Measurements from ENCODE around the gene STARD3. TPM values are rescaled to one million over a fixed set of nuclear protein-coding genes. Genes with fewer than 3 reads are reported as not detected.

Gene STARD3
- total and polyA plus RNA-seq, 2 of the 13 experiments (the other 11 are each of a cell fraction or from before 2014, with no cell fraction given), result 34.6 to 100 TPM

GRCh38 chr17:39653662-39654331 lies 16.9 kb downstream of the STARD3 start (continued):
- TF ChIP-seq HNF1A (IDR thresholded peaks at IDR 0.05; ENCODE audit: low read depth), result no peak
- peak; percentile 28; the same call in 1 of the 2 replicates for TF ChIP-seq HNF1A (CRISPR knock-in tag; IDR thresholded peaks at IDR 0.05; ENCODE audit: borderline replicate concordance)
- TF ChIP-seq SIX4 (CRISPR knock-in tag; IDR thresholded peaks at IDR 0.05), result no peak
- no peak for TF ChIP-seq ZNF790 (CRISPR knock-in tag; IDR thresholded peaks at IDR 0.05; ENCODE audit: borderline replicate concordance)
- TF ChIP-seq GLMP (CRISPR knock-in tag; IDR thresholded peaks at IDR 0.05; ENCODE audit: borderline replicate concordance), result no peak
- no peak for TF ChIP-seq ZNF713 (CRISPR knock-in tag; IDR thresholded peaks at IDR 0.05)
- no peak for TF ChIP-seq E2F1 (CRISPR knock-in tag; IDR thresholded peaks at IDR 0.05)
- no peak for TF ChIP-seq ZNF552 (CRISPR knock-in tag; IDR thresholded peaks at IDR 0.05; ENCODE audit: borderline replicate concordance)
- no peak for TF ChIP-seq TMF1 (CRISPR knock-in tag; IDR thresholded peaks at IDR 0.05; ENCODE audit: low read depth)
- no peak for TF ChIP-seq SMARCC2 (IDR thresholded peaks at IDR 0.05)
- TF ChIP-seq ZGPAT (CRISPR knock-in tag; IDR thresholded peaks at IDR 0.05), result 0 out of 2 replicates have a peak, but pooled peaks have one; percentile 23
- TF ChIP-seq PAX8 (CRISPR knock-in tag; IDR thresholded peaks at IDR 0.05; ENCODE audit: borderline replicate concordance), result no peak
- TF ChIP-seq ZMAT5 (CRISPR knock-in tag; IDR thresholded peaks at IDR 0.05; ENCODE audit: borderline replicate concordance, low read depth), result no peak
- no peak for TF ChIP-seq EEA1 (CRISPR knock-in tag; IDR thresholded peaks at IDR 0.05; ENCODE audit: borderline replicate concordance)
- no peak for TF ChIP-seq PRDM10 (CRISPR knock-in tag; IDR thresholded peaks at IDR 0.05; ENCODE audit: low read depth)
- TF ChIP-seq STAT5B (CRISPR knock-in tag; IDR thresholded peaks at IDR 0.05), result no peak
- TF ChIP-seq ZFP36L2 (CRISPR knock-in tag; IDR thresholded peaks at IDR 0.05), result no peak

All from HepG2 (cell line).